GM12878 (cell line): Measurements from ENCODE around the gene RPL34. TPM values are rescaled to one million over a fixed set of nuclear protein-coding genes. Genes with fewer than 3 reads are reported as not detected.

Source experiments
- ATAC-seq: fragments of 200-7000 bp; cut with Tn5 transposase; 3 replicates; pipeline ENCODE4 v1.9.1; 2020; ENCODE audit warnings: mild to moderate bottlenecking, moderate library complexity
- BruUV-seq: library from RNA; stranded (reverse); fragments of 400-500 nt; replicated peaks from 2 replicates; lab custom pipeline; 2021; lab: Mats Ljungman, UMichigan
- CTCF ChIA-PET: fragments of 300-600 bp; sonication (Branson Sonifier 250); formaldehyde crosslinking; extraction: SDS; loops from one replicate; lab custom pipeline; 2021; ENCODE audit warnings: inconsistent platforms; lab: Yijun Ruan, JAX
- POLR2A ChIA-PET: fragments of 350-600 bp; formaldehyde crosslinking; extraction: SDS; loops from one replicate; lab custom pipeline; 2021; ENCODE audit warnings: inconsistent platforms; lab: Charles Lee
- RAD21 ChIA-PET: fragments of 300-600 bp; sonication (Branson Sonifier 250); formaldehyde crosslinking; loops from one replicate; lab custom pipeline; 2023; ENCODE audit warnings: antibody characterized with exemption; ENCODE audit not compliant: unreplicated experiment; lab: Charles Lee
- SMC1A ChIA-PET: fragments of 300-600 bp; sonication (Branson Sonifier 250); formaldehyde crosslinking; loops from one replicate; lab custom pipeline; 2023; ENCODE audit not compliant: unreplicated experiment, uncharacterized antibody; lab: Charles Lee
- DNase-seq: peaks from one replicate; pipeline ENCODE4 v3.0.0-alpha.2; 2011; ENCODE audit warnings: low read depth, low spot score
- FAIRE-seq: peaks from 3 replicates; lab custom pipeline; 2011; peaks lifted over from hg19 to GRCh38; lab: Jason Lieb, UNC
- H2AFZ ChIP-seq: 2 replicates; pipeline ENCODE4 v1.6.0; 2011; ENCODE audit warnings: low read depth, low read length, control low read depth; ENCODE audit not compliant: control insufficient read depth
- H3K27ac ChIP-seq: 2 replicates; pipeline ENCODE4 v1.5.1; 2011; ENCODE audit warnings: control low read depth; ENCODE audit not compliant: control insufficient read depth, insufficient read depth
- H3K27me3 ChIP-seq, 2 experiments: replicated peaks in 1 of 2; 2 replicates each; pipeline versions ENCODE4 v1.6.0 to v1.6.1; 2011; ENCODE audit warnings: low read length in 1 of 2; ENCODE audit not compliant: control insufficient read depth in 2 of 2, insufficient read depth in 2 of 2
- H3K36me3 ChIP-seq, 2 experiments: 2 replicates each; pipeline ENCODE4 v1.5.1; 2011; ENCODE audit warnings: low read length in 1 of 2; ENCODE audit not compliant: control insufficient read depth in 2 of 2, insufficient read depth in 2 of 2
- H3K4me1 ChIP-seq: 2 replicates; pipeline ENCODE4 v1.6.1; 2011; ENCODE audit warnings: mild to moderate bottlenecking, low read length, moderate library complexity, mixed read lengths; ENCODE audit not compliant: control insufficient read depth, insufficient read depth
- H3K4me2 ChIP-seq: 2 replicates; pipeline ENCODE4 v1.6.0; 2011; ENCODE audit warnings: control low read depth; ENCODE audit not compliant: control insufficient read depth, insufficient read depth
- H3K4me3 ChIP-seq: fragments of 200-600 bp; sonication (generic); 2 replicates; pipeline ENCODE4 v1.5.1; 2016
- H3K79me2 ChIP-seq: 2 replicates; pipeline ENCODE4 v1.6.0; 2011; ENCODE audit warnings: low read length; ENCODE audit not compliant: control insufficient read depth, insufficient read depth
- H3K9ac ChIP-seq: 2 replicates; pipeline ENCODE4 v1.8.0; 2011; ENCODE audit warnings: low read length, control low read depth, mixed read lengths; ENCODE audit not compliant: control insufficient read depth, insufficient read depth
- H3K9me3 ChIP-seq: replicated peaks from 3 replicates; pipeline ENCODE4 v1.5.1; 2011; ENCODE audit warnings: mild to moderate bottlenecking, low read length; ENCODE audit not compliant: control insufficient read depth, insufficient read depth
- H4K20me1 ChIP-seq: 2 replicates; pipeline ENCODE4 v1.6.0; 2011; ENCODE audit not compliant: control insufficient read depth, insufficient read depth
- ATF2 ChIP-seq: IDR thresholded peaks from 2 replicates; pipeline ENCODE4 v1.6.1; 2012; ENCODE audit warnings: low read length, inconsistent platforms
- BRCA1 ChIP-seq: IDR thresholded peaks from 2 replicates; pipeline ENCODE4 v1.6.1; 2011; ENCODE audit warnings: low read depth, low read length, improper control_type of control experiment
- CBFB ChIP-seq: IDR thresholded peaks from 2 replicates; pipeline ENCODE4 v1.6.1; 2016; ENCODE audit warnings: antibody characterized with exemption, low read depth
- CBX5 ChIP-seq: sonication (generic); IDR thresholded peaks from 2 replicates; pipeline ENCODE4 v1.6.1; 2016; ENCODE audit warnings: low read depth, moderate library complexity, mild to moderate bottlenecking, inconsistent platforms
- CEBPB ChIP-seq, 2 experiments: fragments of 150-350 bp in 1 of 2; IDR thresholded peaks; 2 replicates each; pipeline ENCODE4 v1.6.1; 2012 to 2014; ENCODE audit warnings: low read depth in 2 of 2, low read length in 2 of 2, borderline replicate concordance in 1 of 2, inconsistent platforms in 1 of 2
- CREM ChIP-seq: IDR thresholded peaks from 2 replicates; pipeline ENCODE4 v1.6.1; 2014; ENCODE audit warnings: antibody characterized with exemption, low read depth
- CTCF ChIP-seq, 3 experiments: IDR thresholded peaks in 2 of 3; conservative IDR thresholded peaks in 1 of 3; 2 replicates each; pipeline ENCODE4 v1.5.1; 2011; ENCODE audit warnings: low read depth in 3 of 3, low read length in 3 of 3, mild to moderate bottlenecking in 3 of 3, control low read depth in 2 of 3, moderate library complexity in 2 of 3, inconsistent platforms in 1 of 3, mixed read lengths in 1 of 3; ENCODE audit not compliant: control insufficient read depth in 2 of 3, insufficient read depth in 1 of 3; ENCODE audit errors: extremely low read depth in 1 of 3
- MAX ChIP-seq: IDR thresholded peaks from 2 replicates; pipeline ENCODE4 v1.6.1; 2012; ENCODE audit warnings: low read depth, low read length, improper control_type of control experiment
- MYB ChIP-seq: fragments of 150-350 bp; IDR thresholded peaks from 2 replicates; pipeline ENCODE4 v1.6.1; 2014; ENCODE audit warnings: mild to moderate bottlenecking, low read depth, low read length, borderline replicate concordance
- POLR2AphosphoS2 ChIP-seq: IDR thresholded peaks from 2 replicates; pipeline ENCODE4 v1.6.1; 2011; ENCODE audit warnings: low read depth, mild to moderate bottlenecking, low read length, improper control_type of control experiment, moderate library complexity
- RAD51 ChIP-seq: fragments of 450-650 bp; IDR thresholded peaks from 2 replicates; pipeline ENCODE4 v1.6.1; 2016; ENCODE audit warnings: moderate library complexity, mild to moderate bottlenecking, inconsistent platforms
- SKIL ChIP-seq: fragments of 450-650 bp; IDR thresholded peaks from 2 replicates; pipeline ENCODE4 v1.6.1; 2017; ENCODE audit warnings: mild to moderate bottlenecking, low read depth, inconsistent platforms; ENCODE audit not compliant: poor library complexity, severe bottlenecking
- SP1 ChIP-seq: IDR thresholded peaks from one replicate; pipeline ENCODE4 v1.6.1; 2011; ENCODE audit warnings: low read depth, low read length
- SUZ12 ChIP-seq: fragments of 200-600 bp; sonication (generic); IDR thresholded peaks from one replicate; pipeline ENCODE4 v1.6.1; 2018; ENCODE audit warnings: antibody characterized with exemption, mild to moderate bottlenecking; ENCODE audit not compliant: unreplicated experiment
- TBL1XR1 ChIP-seq: IDR thresholded peaks from 2 replicates; pipeline ENCODE4 v1.6.1; 2012; ENCODE audit warnings: low read depth, low read length, improper control_type of control experiment
- TCF3 ChIP-seq: IDR thresholded peaks from 2 replicates; pipeline ENCODE4 v1.6.1; 2012; ENCODE audit warnings: low read depth, mild to moderate bottlenecking, low read length, borderline replicate concordance; ENCODE audit not compliant: insufficient read depth
- USF2 ChIP-seq: IDR thresholded peaks from 2 replicates; pipeline ENCODE4 v1.6.1; 2011; ENCODE audit warnings: low read depth, low read length, improper control_type of control experiment, borderline replicate concordance
- WGBS: methylation state at CpG from one replicate; pipeline ENCODE4 v1.1.6; 2016; ENCODE audit warnings: low lambda C conversion rate; ENCODE audit not compliant: insufficient replicate concordance, insufficient coverage; ENCODE audit errors: missing lambda C conversion rate; 5-methylcytosine and 5-hydroxymethylcytosine counted together
- in situ Hi-C: fragments of 300-500 bp; cut with MboI; formaldehyde crosslinking; loops from 9 replicates; pipeline ENCODE4 v1.14.3; 2018; ENCODE audit warnings: mixed read lengths
- intact Hi-C: fragments of 100-400 bp; cut with micrococcal nuclease; formaldehyde crosslinking; loops from one replicate; pipeline ENCODE4 v1.14.2; 2022; ENCODE audit not compliant: unreplicated experiment
- polyA plus RNA-seq, 11 experiments: library from polyadenylated mRNA; depleted of rRNA in 4 of 11; unstranded in 6 of 11; stranded (reverse) in 5 of 11; fragments of >200 nt; fragmentation: Nextera tagmentation in 4 of 11; fragmentation: Illumina TruSeq in 1 of 11; extraction: Ambion mirVana in 4 of 11; extraction: Trizol in 1 of 11; gene quantifications; 1 replicate in 1 of 11; 2 replicates in 10 of 11; pipeline versions ENCODE4 v1.2.1 to v1.2.3, GENCODE V29; 2011 to 2016; ENCODE audit warnings: inconsistent platforms in 2 of 11, missing spikeins in 2 of 11, low read depth in 1 of 11
- total RNA-seq, 4 experiments: library from RNA; depleted of rRNA in 3 of 4; stranded (reverse); fragments of >200 nt in 3 of 4; fragmentation: Illumina TruSeq in 1 of 4; extraction: Trizol in 1 of 4; gene quantifications; 2 replicates each; pipeline versions ENCODE4 v1.2.1 to v1.2.3, GENCODE V29; 2013 to 2021

Gene RPL34
- total and polyA plus RNA-seq, 10 of the 15 experiments (the other 5 are each of a cell fraction or from before 2014, with no cell fraction given) = 1,792 to 6,697 (median 2,464) TPM

- ChIA-PET POLR2A (no interaction called here), RAD21 (no interaction called here), CTCF (no interaction called here), SMC1A (no interaction called here)
- Histone ChIP-seq H3K4me3 (no peak overlapping the region), H4K20me1 (no peaks in the 10 kb centered on the region), H3K27ac (no peak overlapping the region), H3K9ac (no peak overlapping the region), H2AFZ (no peak overlapping the region), H3K9me3 (no peaks in the 10 kb centered on the region), H3K4me2 (no peak overlapping the region), H3K36me3 (no peaks in the 10 kb centered on the region), H3K27me3 (no peaks in the 10 kb centered on the region), H3K79me2 (no peaks in the 10 kb centered on the region), H3K4me1 (no peaks in the 10 kb centered on the region)
- TF ChIP-seq RAD51 (no peak), CBX5 (no peak), MAX (no peak), SP1 (no peak), SUZ12 (no peak), SKIL (no peak), MYB (no peak), CTCF (IDR thresholded peaks at IDR 0.05 in 2 of 3, conservative IDR thresholded peaks at IDR 0.05 in 1 of 3; ENCODE audit: control insufficient read depth in 2 of 3, extremely low read depth in 1 of 3, insufficient read depth in 1 of 3, low read depth in 3 of 3, low read length in 3 of 3) (no peak), USF2 (no peak), CBFB (no peak), POLR2AphosphoS2 (no peak), CREM (no peak), TBL1XR1 (no peak), BRCA1 (no peak), CEBPB (IDR thresholded peaks at IDR 0.05; ENCODE audit: borderline replicate concordance in 1 of 2, low read depth in 2 of 2, low read length in 2 of 2) (no peak), ATF2 (no peak), TCF3 (no peak)
- BruUV-seq = no TSS peak
- no peak for FAIRE-seq
- WGBS = 0% methylated on average over 1 of the region's 1 CpG
- no peak for ATAC-seq
- intact Hi-C loops (no loop called here), in situ Hi-C loops (no loop called here)
- DNase-seq = no peak
Observed at GRCh38 chr4:108601532-108601931, 18.8 kb upstream of the RPL34 start.
